Measurements from ENCODE around the gene RINL.

Gene RINL

GRCh38 chr19:38848299-38849146, 29.6 kb downstream of the RINL start:
- no peak for DNase-seq

- DNase-seq, result no peak
Measured at GRCh38 chr19:38846097-38846496, 32.0 kb downstream of the RINL start.

- DNase-seq, result no peak
Measured at GRCh38 chr19:38845374-38846024, 32.6 kb downstream of the RINL start.

GRCh38 chr19:38844093-38844686, 33.9 kb downstream of the RINL start:
- DNase-seq, result no peak

- no peak for DNase-seq
Measured at GRCh38 chr19:38843175-38843758, 34.8 kb downstream of the RINL start.

- DNase-seq, result peak; percentile 79
Measured at GRCh38 chr19:38842439-38843174, 35.5 kb downstream of the RINL start.

- peak; percentile 72 for DNase-seq
Measured at GRCh38 chr19:38841787-38842438, 36.2 kb downstream of the RINL start.

- DNase-seq, result no peak
Measured at GRCh38 chr19:38841180-38841766, 36.8 kb downstream of the RINL start.

- no peak for DNase-seq
Measured at GRCh38 chr19:38840583-38840968, 37.5 kb downstream of the RINL start.

- no peak for DNase-seq
Measured at GRCh38 chr19:38839816-38840582, 38.1 kb downstream of the RINL start.

- DNase-seq, result no peak
Measured at GRCh38 chr19:38838986-38839761, 38.9 kb downstream of the RINL start.

- DNase-seq, result no peak
Measured at GRCh38 chr19:38838208-38838985, 39.7 kb downstream of the RINL start.

GRCh38 chr19:38837656-38838121, 40.4 kb downstream of the RINL start:
- DNase-seq, result no peak

GRCh38 chr19:38836983-38837626, 41.0 kb downstream of the RINL start:
- DNase-seq, result no peak

- no peak for DNase-seq
Measured at GRCh38 chr19:38836159-38836982, 41.7 kb downstream of the RINL start.

GRCh38 chr19:38834590-38834989, 43.5 kb downstream of the RINL start:
- DNase-seq, result no peak

GRCh38 chr19:38834104-38834490, 44.0 kb downstream of the RINL start:
- DNase-seq, result no peak

GRCh38 chr19:38833092-38833425, 45.0 kb downstream of the RINL start:
- no peak for DNase-seq
